Fibroblast of pulmonary artery (primary cell): ENCODE results near the gene ZNF32.
A peak's percentile ranks its signal among the peaks of the same experiment; 100 is the strongest.
"Not testable (repeated sequence)": the region's sequence is repeated elsewhere in the genome, so short reads cannot be mapped to it uniquely, and the experiment has no call there.

ENCODE experiments used
- DNase-seq: peaks from one replicate; pipeline ENCODE4 v3.0.0-alpha.2; 2010; ENCODE audit warnings: low read depth
- H3K4me3 ChIP-seq: replicated peaks from 2 replicates; pipeline ENCODE4 v1.5.1; 2011; ENCODE audit warnings: low read depth, mild to moderate bottlenecking, control low read depth, low read length, moderate library complexity
- TF ChIP-seq, protein P1 (sequence below): IDR thresholded peaks from 2 replicates; pipeline ENCODE4 v1.5.1; 2011; ENCODE audit warnings: mild to moderate bottlenecking, control low read depth, low read length, inconsistent platforms; ENCODE audit errors: missing control alignments

Gene ZNF32

DNA sequence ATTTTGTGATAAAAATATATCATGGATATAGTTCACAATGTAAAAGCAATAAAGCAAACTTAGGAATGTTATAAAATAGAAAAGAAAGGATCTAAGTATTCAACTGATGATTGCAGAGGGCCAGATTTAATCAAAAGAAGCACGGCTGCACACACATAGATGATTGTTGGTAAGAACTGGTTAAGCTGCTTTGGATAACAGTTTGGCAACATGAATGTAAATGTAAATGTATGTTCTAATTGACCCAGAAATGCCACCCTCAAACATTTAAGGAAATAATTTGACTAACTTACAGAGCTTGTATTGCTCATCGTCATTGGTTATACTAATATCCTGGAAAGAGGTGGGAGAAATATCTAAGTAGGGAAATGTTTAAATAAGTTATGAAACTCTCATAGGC is 29.3 kb downstream of the ZNF32 start:
- TF ChIP-seq, protein P1, sequence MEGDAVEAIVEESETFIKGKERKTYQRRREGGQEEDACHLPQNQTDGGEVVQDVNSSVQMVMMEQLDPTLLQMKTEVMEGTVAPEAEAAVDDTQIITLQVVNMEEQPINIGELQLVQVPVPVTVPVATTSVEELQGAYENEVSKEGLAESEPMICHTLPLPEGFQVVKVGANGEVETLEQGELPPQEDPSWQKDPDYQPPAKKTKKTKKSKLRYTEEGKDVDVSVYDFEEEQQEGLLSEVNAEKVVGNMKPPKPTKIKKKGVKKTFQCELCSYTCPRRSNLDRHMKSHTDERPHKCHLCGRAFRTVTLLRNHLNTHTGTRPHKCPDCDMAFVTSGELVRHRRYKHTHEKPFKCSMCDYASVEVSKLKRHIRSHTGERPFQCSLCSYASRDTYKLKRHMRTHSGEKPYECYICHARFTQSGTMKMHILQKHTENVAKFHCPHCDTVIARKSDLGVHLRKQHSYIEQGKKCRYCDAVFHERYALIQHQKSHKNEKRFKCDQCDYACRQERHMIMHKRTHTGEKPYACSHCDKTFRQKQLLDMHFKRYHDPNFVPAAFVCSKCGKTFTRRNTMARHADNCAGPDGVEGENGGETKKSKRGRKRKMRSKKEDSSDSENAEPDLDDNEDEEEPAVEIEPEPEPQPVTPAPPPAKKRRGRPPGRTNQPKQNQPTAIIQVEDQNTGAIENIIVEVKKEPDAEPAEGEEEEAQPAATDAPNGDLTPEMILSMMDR, result no peak
- DNase-seq, result no peak
- no peak overlapping the region for H3K4me3 ChIP-seq

DNA sequence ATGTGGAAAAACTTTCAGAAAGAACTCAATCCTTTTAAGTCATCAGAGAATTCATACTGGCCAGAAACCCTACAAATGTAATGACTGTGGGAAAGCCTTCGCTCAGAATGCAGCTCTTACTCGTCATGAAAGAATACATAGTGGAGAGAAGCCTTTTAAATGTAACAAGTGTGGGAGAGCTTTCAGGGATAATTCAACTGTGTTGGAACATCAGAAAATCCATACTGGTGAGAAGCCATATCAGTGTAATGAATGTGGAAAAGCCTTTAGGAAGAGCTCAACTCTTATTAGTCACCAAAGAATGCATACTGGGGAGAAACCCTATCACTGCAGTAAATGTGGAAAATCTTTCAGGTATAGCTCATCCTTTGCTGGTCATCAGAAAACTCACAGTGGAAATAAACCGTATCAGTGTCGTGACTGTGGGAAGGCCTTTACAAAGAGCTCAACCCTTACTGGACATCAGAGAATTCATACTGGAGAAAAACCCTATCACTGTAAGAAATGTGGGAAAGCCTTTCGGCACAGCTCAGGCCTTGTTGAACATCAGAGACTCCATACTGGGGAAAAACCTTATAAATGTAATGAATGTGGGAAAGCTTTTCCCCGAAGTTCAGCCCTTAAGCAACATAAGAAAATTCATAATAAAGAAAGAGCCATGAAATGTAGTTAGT is 31.8 kb downstream of the ZNF32 start:
- no peak for DNase-seq
- no peak overlapping the region for H3K4me3 ChIP-seq
- TF ChIP-seq, protein P1, result no peak

DNA sequence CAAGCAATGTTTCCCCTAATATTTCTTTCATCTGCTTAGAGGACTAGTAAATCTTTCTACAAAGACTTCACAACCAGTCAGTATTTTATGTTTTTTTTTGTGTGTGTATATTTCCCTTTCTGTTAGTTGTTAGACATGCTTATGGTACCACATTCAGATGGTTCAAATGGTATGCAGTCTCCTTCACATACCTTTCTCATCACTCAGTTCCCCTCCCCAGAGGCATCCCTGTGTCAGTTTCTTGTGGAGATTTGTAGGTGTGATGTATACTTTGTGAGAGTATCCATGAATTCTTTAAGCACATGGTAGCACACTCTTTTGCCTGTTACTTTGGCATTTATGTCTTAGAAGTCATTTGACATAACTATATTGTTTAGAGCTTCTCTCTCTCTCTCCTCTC is 38.0 kb downstream of the ZNF32 start:
- DNase-seq, result peak; percentile 9
- no peak overlapping the region for H3K4me3 ChIP-seq
- TF ChIP-seq, protein P1, result no peak

DNA sequence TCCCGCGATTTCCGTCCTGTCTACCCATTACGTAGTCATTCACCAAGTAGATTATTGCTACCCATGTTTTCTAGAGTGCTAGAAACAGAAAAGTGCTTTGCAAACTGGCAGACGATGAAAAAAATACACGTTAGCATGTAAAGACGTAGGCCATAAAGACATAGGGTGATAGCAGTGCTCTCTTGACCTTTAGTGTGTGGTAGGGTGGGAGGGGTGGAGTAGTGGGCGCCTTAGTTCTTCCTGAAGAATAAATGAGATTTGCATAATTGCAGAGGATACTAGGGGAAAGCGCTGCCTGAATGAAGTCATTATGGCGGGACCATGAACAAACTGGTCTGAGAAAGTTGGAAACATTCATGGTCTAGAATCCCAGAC is 41.5 kb downstream of the ZNF32 start:
- TF ChIP-seq, protein P1, result no peak
- no peak for DNase-seq
- H3K4me3 ChIP-seq, result peak overlapping the region; percentile 59

DNA sequence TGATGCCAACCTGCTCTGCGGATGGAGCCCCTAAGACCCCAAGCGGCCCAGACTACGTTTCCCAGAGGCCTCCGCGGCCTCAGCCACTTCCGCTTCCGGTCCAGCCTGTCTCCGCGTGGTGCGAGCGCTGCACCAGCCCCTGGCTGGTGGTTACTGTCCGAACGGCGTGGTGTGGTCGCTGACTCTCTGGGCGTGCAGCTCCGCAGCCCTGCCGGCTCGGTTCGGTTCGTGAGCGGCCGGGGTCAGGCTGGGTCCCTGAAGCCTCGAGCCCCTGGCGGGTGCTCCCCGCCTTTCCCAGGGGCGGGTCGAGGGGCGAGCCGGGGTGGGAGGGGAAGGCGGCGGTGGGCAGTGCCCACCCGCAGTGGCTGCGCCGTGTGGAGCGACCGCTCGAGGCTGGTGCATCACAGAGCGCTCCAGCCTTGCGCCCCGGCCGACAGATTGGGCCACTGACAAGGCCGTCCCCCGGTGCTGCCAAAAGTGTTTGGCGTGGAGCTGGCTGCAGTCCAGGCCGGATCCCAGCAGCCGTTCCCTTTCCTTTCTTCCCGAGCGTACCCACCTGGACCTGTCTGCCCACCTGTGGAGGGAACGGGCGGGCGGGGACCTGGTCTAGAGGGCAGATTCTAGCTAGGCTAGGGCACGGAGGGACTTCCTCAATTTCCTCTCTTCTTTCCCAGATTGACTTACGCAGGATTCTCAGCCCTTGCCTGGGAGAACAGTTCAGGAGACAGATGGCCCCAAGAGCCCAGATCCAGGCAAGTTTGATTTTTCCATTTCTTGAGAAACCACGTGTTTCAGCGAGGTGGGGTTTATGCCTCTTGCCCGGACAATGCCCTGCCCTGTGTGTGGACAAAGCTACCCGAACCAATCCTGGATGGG is 42.1 kb downstream of the ZNF32 start, which contains the start of gene ZNF485:
TSS of gene ZNF485 (plus strand) at position 116 of the 876 bp plus-strand sequence. CDS start at position 729, 613 bp downstream.
- TF ChIP-seq, protein P1, result no peak
- H3K4me3 ChIP-seq, result peak within 1 kb of the TSS; percentile 59

DNA sequence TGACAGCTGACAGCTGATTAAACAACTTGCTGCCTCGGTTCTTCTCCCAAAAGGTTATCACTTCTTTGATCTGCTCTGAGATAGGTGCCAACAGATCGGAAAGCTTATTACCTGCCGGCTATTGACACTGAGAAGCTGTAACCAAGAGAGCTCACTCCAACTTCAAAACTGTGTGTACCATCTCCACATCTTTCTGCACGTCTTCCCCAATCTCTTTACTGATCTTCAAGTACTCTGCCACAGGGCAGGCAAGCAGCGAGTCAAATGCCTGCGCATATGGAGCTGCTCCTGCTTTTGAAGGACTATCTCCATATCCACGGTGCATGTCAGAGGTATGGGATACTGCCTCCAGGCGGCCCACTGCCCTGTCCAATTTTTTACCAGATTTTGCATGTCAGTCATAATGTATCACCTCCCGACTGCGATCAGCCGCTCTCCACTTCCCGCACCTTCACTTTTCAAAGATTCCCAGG is 42.8 kb downstream of the ZNF32 start:
- TF ChIP-seq, protein P1, result no peak
- no peak for DNase-seq
- peak overlapping the region; percentile 59 for H3K4me3 ChIP-seq

More for the DNA sequence above, 42.1 kb downstream of the ZNF32 start, which contains the start of gene ZNF485:
- DNase-seq, result peak; percentile 70

DNA sequence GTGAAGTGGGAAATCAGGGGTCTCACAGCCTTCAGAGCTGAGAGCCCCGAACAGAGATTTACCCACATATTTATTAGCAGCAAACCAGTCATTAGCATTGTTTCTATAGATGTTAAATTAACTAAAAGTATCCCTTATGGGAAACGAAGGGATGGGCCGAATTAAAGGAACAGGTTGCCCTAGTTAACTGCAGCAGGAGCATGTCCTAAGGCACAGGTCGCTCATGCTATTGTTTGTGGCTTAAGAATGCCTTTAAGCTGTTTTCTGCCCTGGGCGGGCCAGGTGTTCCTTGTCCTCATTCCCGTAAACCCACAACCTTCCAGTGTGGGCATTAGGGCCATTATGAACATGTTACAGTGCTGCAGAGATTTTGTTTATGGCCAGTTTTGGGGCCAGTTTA is 47.1 kb downstream of the ZNF32 start:
- not testable (repeated sequence) for DNase-seq, H3K4me3 ChIP-seq
